T47D (cell line): Measurements from ENCODE around the gene CDYL2.

ENCODE experiments used
- DNase-seq, 2 experiments: peaks; one replicate each; pipeline versions ENCODE4 v3.0.0 to v3.0.0-alpha.2; 2011 to 2012; ENCODE audit warnings: low read depth in 1 of 2, low spot score in 1 of 2
- JUND ChIP-seq: IDR thresholded peaks from 2 replicates; pipeline ENCODE4 v1.6.1; 2012; ENCODE audit warnings: low read depth
- in situ Hi-C: cut with HindIII; loops from 2 replicates; pipeline ENCODE4 v1.10.0; 2016; ENCODE audit warnings: low sequenced_read_pairs, low pct_unique_long_range_greater_than_20kb

Gene CDYL2

GRCh38 chr16:80573700-80574120, 230.7 kb downstream of the CDYL2 start:
- no peak for DNase-seq
- in situ Hi-C loops, result no loop called here
- no peak for TF ChIP-seq JUND

GRCh38 chr16:80570106-80570478, 234.3 kb downstream of the CDYL2 start:
- DNase-seq, result no peak
- in situ Hi-C loops, result no loop called here

GRCh38 chr16:80569440-80570105, 234.8 kb downstream of the CDYL2 start:
- no peak for DNase-seq
- no peak for TF ChIP-seq JUND
- in situ Hi-C loops, result no loop called here

More at GRCh38 chr16:80570106-80570478, 234.3 kb downstream of the CDYL2 start:
- no peak for TF ChIP-seq JUND

GRCh38 chr16:80564394-80564793, 240.0 kb downstream of the CDYL2 start:
- no peak for DNase-seq
- TF ChIP-seq JUND, result no peak
- in situ Hi-C loops, result no loop called here

GRCh38 chr16:80563066-80563465, 241.3 kb downstream of the CDYL2 start:
- no peak for TF ChIP-seq JUND
- in situ Hi-C loops, result no loop called here

GRCh38 chr16:80559369-80559768, 245.0 kb downstream of the CDYL2 start:
- DNase-seq, result no peak
- TF ChIP-seq JUND, result no peak
- in situ Hi-C loops, result no loop called here

More at GRCh38 chr16:80563066-80563465, 241.3 kb downstream of the CDYL2 start:
- DNase-seq, result no peak

- in situ Hi-C loops, result no loop called here
These were observed 247.4 kb downstream of the CDYL2 start for GRCh38 chr16:80557037-80557436.

GRCh38 chr16:80556481-80556880, 247.9 kb downstream of the CDYL2 start:
- in situ Hi-C loops, result no loop called here
- no peak for DNase-seq
- no peak for TF ChIP-seq JUND

More at GRCh38 chr16:80557037-80557436, 247.4 kb downstream of the CDYL2 start:
- no peak for TF ChIP-seq JUND
- DNase-seq, result no peak

- no peak for TF ChIP-seq JUND
- in situ Hi-C loops, result no loop called here
These were observed 250.4 kb downstream of the CDYL2 start for GRCh38 chr16:80554033-80554432.

GRCh38 chr16:80552277-80552676, 252.1 kb downstream of the CDYL2 start:
- TF ChIP-seq JUND, result no peak
- DNase-seq, result no peak
- in situ Hi-C loops, result no loop called here

More at GRCh38 chr16:80554033-80554432, 250.4 kb downstream of the CDYL2 start:
- DNase-seq, result no peak
